HG03342 (cell line): ENCODE data around the gene TRAF5.
"Not testable (repeated sequence)": the region's sequence is repeated elsewhere in the genome, so short reads cannot be mapped to it uniquely, and the experiment has no call there.

Experiments
- ATAC-seq: cut with Tn5 transposase; IDR thresholded peaks from one replicate; pipeline ENCODE4 v1.9.1; 2021; ENCODE audit warnings: mild to moderate bottlenecking, moderate library complexity; ENCODE audit not compliant: unreplicated experiment

Gene TRAF5

GRCh38 chr1:211326528-211327345 is at the start of gene TRAF5:
TRAF5 (plus strand) TSS chr1:211326833; CDS start chr1:211353240, 26,407 bp downstream.
- ATAC-seq = peak; percentile 27

GRCh38 chr1:211279340-211279739 is 47.3 kb upstream of the TRAF5 start:
- no peak for ATAC-seq

- ATAC-seq = no peak
Measured at GRCh38 chr1:211280910-211281309, 45.7 kb upstream of the TRAF5 start.

GRCh38 chr1:211281320-211282022 is 45.2 kb upstream of the TRAF5 start:
- ATAC-seq = no peak

GRCh38 chr1:211282023-211282373 is 44.6 kb upstream of the TRAF5 start:
- ATAC-seq = no peak

- ATAC-seq = no peak
Measured at GRCh38 chr1:211285196-211285595, 41.4 kb upstream of the TRAF5 start.

GRCh38 chr1:211287218-211287617 is 39.4 kb upstream of the TRAF5 start:
- no peak for ATAC-seq

GRCh38 chr1:211292411-211292810 is 34.2 kb upstream of the TRAF5 start:
- no peak for ATAC-seq

- no peak for ATAC-seq
Measured at GRCh38 chr1:211296396-211296795, 30.2 kb upstream of the TRAF5 start.

GRCh38 chr1:211305044-211305443 is 21.6 kb upstream of the TRAF5 start:
- peak; percentile 96 for ATAC-seq

GRCh38 chr1:211309617-211310016 is 17.0 kb upstream of the TRAF5 start:
- ATAC-seq = no peak

- ATAC-seq = no peak
Measured at GRCh38 chr1:211313392-211313791, 13.2 kb upstream of the TRAF5 start.

- no peak for ATAC-seq
Measured at GRCh38 chr1:211318576-211319280, 7.9 kb upstream of the TRAF5 start.

- no peak for ATAC-seq
Measured at GRCh38 chr1:211319892-211320291, 6.7 kb upstream of the TRAF5 start.

- ATAC-seq = no peak
Measured at GRCh38 chr1:211320980-211321379, 5.7 kb upstream of the TRAF5 start.

GRCh38 chr1:211321646-211322045 is 5.0 kb upstream of the TRAF5 start:
- not testable (repeated sequence) for ATAC-seq

- peak; percentile 39 for ATAC-seq
Measured at GRCh38 chr1:211323156-211324063, 3.2 kb upstream of the TRAF5 start.

GRCh38 chr1:211324992-211325775 is 1.4 kb upstream of the TRAF5 start:
- no peak for ATAC-seq

GRCh38 chr1:211326140-211326527 is 499 bp upstream of the TRAF5 start:
- ATAC-seq = no peak
